Stimulated activated memory B cell treated with anti-CD40 and anti-IgM and Interleukin-4, amounts not matched to agents 10 μg/mL and 1 μg/mL and 100 μg/mL, for 72 hours (primary cell): ENCODE results near the gene RELN.

ENCODE experiments used
- ATAC-seq: fragments of 150-1000 bp; cut with Tn5 transposase; 2 replicates; pipeline ENCODE4 v1.10.0; 2021
- H3K27ac Mint-ChIP-seq: one replicate; pipeline ENCODE4 v1.8.0; 2022; ENCODE audit warnings: mild to moderate bottlenecking, mixed read lengths
- H3K27me3 Mint-ChIP-seq: one replicate; pipeline ENCODE4 v1.8.0; 2022; ENCODE audit warnings: mixed read lengths
- H3K36me3 Mint-ChIP-seq: one replicate; pipeline ENCODE4 v1.8.0; 2022; ENCODE audit warnings: mixed read lengths
- H3K4me1 Mint-ChIP-seq: one replicate; pipeline ENCODE4 v1.8.0; 2022; ENCODE audit warnings: mixed read lengths
- H3K4me3 Mint-ChIP-seq: one replicate; pipeline ENCODE4 v1.8.0; 2022; ENCODE audit warnings: mild to moderate bottlenecking, moderate library complexity, mixed read lengths
- H3K9me3 Mint-ChIP-seq: one replicate; pipeline ENCODE4 v1.8.0; 2022; ENCODE audit warnings: mixed read lengths

The RELN gene

DNA sequence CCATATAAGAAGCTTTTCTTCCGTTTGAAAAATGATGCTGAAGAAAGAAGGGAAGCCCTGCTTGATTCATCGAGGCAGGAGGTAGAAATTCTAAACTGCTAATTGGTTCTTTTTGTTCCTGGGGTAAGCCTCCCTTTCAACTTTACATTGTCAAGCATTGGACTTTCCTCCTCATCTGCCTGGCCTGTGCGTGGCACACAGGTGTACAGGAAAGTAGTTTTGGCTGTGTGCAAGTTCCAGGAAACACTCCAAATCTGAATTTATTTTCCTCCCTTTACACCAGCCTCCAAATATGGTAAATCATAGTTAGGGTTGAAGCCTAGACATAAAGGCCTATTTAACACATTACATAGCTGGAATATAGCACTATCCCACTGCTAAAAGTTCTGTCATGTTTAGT lies 18.2 kb upstream of the RELN start:
- Mint-ChIP-seq H3K27me3 (no peaks in the 10 kb centered on the region), H3K27ac (no peak overlapping the region)

DNA sequence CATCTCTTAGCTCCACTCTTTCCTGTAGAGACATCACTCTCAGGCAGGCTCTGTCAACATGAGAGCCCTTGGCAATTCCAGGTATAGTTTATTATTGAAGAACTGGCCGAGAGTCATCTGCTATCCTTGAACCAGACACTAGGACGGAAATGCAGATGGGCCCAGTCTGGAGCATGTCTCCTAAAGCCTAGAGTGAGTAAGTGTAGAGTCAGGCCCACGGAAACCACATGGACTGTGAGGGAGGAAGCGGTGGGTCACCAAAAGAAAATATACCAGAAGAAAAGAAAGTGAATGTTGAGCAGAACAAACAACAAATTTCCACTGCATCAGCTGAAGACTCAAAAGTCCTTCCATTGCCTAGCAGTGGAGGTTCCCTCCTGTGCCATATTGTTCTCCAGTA lies 15.7 kb upstream of the RELN start:
- H3K4me1 Mint-ChIP-seq = no peaks in the 10 kb centered on the region
- no peak overlapping the region for H3K4me3 Mint-ChIP-seq
- no peaks in the 10 kb centered on the region for H3K9me3 Mint-ChIP-seq
- ATAC-seq = no peak
- no peak overlapping the region for H3K27ac Mint-ChIP-seq
- H3K27me3 Mint-ChIP-seq = no peaks in the 10 kb centered on the region
- no peaks in the 10 kb centered on the region for H3K36me3 Mint-ChIP-seq

More for the DNA sequence above, 18.2 kb upstream of the RELN start:
- ATAC-seq = no peak
- no peaks in the 10 kb centered on the region for H3K4me1 Mint-ChIP-seq
- H3K9me3 Mint-ChIP-seq = no peaks in the 10 kb centered on the region
- no peaks in the 10 kb centered on the region for H3K36me3 Mint-ChIP-seq
- no peak overlapping the region for H3K4me3 Mint-ChIP-seq

DNA sequence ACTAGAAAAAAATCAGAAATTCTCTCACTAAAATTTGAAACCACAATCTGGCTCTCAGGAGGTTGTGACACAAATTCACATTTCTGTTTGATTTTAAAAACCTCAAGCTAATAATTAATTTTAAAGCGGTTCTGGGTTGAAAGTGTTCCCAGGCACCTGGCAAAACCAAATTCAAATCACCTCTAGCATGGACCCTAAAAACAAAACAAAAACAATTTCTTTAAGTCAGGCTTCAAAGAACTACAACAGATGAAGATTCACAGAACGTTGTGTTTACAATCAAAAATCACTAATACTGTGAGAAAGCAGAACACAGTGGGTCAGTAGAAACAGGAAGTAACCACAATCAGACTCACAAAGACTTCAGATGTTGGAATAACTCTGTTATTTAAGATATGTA lies 7.2 kb upstream of the RELN start:
- Mint-ChIP-seq H3K36me3 (no peaks in the 10 kb centered on the region), H3K27ac (no peak overlapping the region), H3K4me3 (no peak overlapping the region), H3K9me3 (no peaks in the 10 kb centered on the region), H3K4me1 (no peaks in the 10 kb centered on the region), H3K27me3 (no peaks in the 10 kb centered on the region)
- ATAC-seq = no peak

DNA sequence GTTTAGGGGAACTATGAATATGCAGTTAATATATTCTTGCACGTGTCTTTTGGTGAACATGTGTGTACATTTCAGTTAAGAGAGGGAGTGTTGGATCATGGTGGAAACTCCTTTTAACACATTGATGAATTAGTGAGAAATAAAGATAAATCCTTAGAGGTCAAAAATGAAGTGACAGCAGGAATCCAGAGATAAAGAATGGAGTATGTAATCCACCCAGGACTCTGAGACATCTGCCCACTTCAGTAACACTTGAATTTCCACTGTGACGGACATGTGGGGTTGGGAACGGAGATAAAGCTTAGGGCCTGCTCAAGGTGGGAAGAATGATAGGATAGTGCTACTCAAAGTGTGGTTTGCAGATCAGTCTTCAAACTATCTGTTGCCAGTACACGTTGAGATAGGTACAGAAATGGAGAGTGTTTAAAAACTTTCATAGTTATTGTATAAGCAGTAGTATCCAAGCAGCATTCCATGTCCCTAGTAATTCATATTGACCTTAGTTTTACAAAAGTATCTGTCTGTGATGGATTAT lies 6.6 kb upstream of the RELN start:
- Mint-ChIP-seq H3K4me1 (no peaks in the 10 kb centered on the region), H3K27ac (no peak overlapping the region), H3K36me3 (no peaks in the 10 kb centered on the region), H3K9me3 (no peaks in the 10 kb centered on the region), H3K27me3 (no peaks in the 10 kb centered on the region), H3K4me3 (no peak overlapping the region)
- ATAC-seq = no peak

DNA sequence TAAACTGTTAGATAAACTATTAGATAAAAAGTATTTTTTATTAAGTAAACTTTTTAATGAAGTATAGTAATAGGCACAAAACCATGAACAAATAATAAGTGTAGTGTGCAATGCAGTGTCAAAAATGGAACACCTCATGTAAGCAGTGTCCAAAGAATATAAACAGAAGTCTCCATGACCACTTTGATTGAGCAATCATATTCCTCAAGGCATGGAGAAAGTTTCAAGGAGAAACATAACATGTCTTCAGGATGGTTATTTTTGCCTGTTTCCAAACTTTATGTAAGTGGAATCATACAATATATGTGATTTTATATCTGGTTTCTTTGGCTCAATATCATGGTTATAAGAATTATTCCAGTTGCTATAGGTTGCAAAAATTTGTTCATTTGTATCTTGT lies 6.1 kb upstream of the RELN start:
- Mint-ChIP-seq H3K27ac (no peak overlapping the region), H3K9me3 (no peaks in the 10 kb centered on the region), H3K27me3 (peaks cover 4% of the 10 kb centered on the region), H3K4me1 (peaks cover 1% of the 10 kb centered on the region), H3K4me3 (no peak overlapping the region), H3K36me3 (no peaks in the 10 kb centered on the region)
- ATAC-seq = no peak

DNA sequence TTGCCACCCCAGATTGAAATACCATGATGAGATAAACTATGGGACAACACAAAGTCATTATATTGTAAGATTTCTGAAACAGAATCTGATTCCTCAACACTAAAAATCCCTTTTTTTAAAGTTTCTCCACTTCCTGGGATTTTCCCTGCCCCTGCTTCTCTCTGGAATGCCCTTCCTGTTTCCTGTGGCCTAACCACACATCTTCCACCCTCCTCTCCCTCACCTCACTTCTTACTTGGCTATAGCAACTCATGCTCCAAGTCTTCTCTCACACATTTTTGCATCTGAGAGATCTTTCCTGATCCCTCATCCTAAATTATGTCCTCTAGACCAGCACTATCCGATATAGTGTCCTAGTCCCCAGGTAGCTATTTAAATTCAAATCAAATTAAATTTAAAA lies 4.1 kb upstream of the RELN start:
- H3K27ac Mint-ChIP-seq = no peak overlapping the region
- H3K4me1 Mint-ChIP-seq = peaks cover 12% of the 10 kb centered on the region
- no peak overlapping the region for H3K4me3 Mint-ChIP-seq
- no peaks in the 10 kb centered on the region for H3K9me3 Mint-ChIP-seq
- no peaks in the 10 kb centered on the region for H3K36me3 Mint-ChIP-seq
- no peak for ATAC-seq
- peaks cover 17% of the 10 kb centered on the region for H3K27me3 Mint-ChIP-seq

DNA sequence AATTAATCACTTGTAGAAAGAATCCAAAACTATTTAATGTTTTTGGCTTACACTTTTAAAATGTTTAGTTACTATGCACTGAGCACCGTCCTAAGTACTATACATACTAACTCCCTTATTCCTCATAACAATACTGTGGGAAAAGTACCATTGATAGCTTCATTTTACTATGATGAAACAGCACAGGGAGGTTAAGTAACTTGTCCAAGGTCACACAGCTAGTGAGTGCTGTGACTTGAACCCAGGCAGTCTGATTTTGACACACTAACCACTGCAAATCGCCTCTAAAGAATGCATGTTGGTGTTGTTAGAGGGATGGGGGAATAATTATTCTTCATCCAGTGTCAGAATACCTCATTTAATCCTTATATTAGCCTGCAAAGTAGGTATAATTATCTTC lies 1.9 kb upstream of the RELN start:
- peaks cover 16% of the 10 kb centered on the region for H3K4me1 Mint-ChIP-seq
- H3K27ac Mint-ChIP-seq = no peak overlapping the region
- no peaks in the 10 kb centered on the region for H3K36me3 Mint-ChIP-seq
- no peak overlapping the region for H3K4me3 Mint-ChIP-seq
- no peaks in the 10 kb centered on the region for H3K9me3 Mint-ChIP-seq
- peaks cover 23% of the 10 kb centered on the region for H3K27me3 Mint-ChIP-seq
- no peak for ATAC-seq

DNA sequence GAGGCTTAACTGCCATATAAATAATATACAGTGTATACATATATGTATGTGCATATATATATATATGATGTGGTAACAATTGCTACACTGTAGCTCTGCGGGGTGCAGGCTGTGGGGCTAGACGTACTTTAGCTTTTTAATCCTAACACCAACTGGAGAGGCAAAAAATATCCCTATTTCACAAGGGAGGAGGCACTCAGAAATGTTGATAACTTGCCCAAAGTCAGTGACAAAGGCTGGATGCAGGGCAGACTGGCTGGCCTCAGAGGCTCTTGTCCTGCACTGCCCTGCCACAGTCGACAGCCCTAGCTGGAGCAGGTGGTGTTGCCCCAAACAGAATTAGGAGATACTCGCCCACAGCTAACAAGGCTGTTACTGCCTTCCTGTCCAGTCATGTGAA lies 1.5 kb upstream of the RELN start:
- Mint-ChIP-seq H3K27ac (no peak overlapping the region), H3K36me3 (no peaks in the 10 kb centered on the region), H3K27me3 (peaks cover 23% of the 10 kb centered on the region), H3K4me3 (no peak overlapping the region), H3K9me3 (no peaks in the 10 kb centered on the region), H3K4me1 (peaks cover 16% of the 10 kb centered on the region)
- ATAC-seq = no peak

DNA sequence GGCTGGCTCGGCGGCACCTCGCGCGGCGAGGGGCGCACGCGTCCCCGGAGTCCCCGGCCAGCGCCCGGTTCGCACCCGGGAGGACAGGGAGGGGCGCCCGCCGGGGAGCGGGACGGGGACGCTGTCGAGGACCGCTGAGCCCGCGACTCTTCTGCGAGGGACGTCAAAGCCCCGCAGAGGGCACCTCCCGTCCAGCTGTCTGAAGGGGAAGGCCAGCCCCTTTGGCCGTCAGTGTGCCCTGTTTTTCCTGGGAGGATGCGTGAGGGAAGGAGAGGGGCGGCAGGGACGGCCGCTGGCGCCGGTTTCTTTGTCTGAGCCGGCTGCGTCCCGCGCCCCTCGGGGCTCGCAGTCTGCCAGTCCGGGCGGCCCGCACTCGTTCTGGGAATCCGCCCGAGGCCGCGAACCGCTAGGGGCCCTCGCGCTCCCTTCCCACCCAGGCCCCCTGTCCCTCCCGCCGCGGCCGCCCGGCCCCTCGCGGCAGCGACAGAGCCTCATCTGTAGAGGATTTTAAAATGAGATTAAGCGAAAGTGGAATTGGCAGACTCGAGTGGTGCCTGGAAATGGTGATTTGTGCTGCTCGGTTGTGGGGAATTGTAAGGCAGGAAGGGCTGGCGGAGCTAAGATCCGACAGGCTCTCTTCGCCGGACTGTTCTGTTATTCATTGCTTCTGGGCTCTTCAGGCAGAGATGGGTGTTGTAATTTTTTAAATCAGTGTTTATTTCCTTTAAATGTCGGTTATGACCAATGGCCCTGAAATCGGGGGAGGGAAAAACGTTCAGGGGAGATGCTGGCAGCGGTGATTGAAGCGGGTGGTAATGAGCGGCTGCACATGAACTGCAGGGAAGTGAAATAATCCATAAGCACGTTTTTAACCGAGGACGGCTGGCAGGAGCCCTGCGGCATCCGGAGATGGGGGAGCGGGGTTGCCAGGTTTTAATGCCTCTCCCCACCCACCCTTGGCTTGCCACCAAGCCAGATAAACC lies 618 bp upstream of the RELN start:
- peaks cover 16% of the 10 kb centered on the region for H3K4me1 Mint-ChIP-seq
- H3K9me3 Mint-ChIP-seq = no peaks in the 10 kb centered on the region
- H3K4me3 Mint-ChIP-seq = peak overlapping the region; percentile 40
- no peak overlapping the region for H3K27ac Mint-ChIP-seq
- ATAC-seq = peak; percentile 34
- no peaks in the 10 kb centered on the region for H3K36me3 Mint-ChIP-seq
- H3K27me3 Mint-ChIP-seq = peaks cover 23% of the 10 kb centered on the region

DNA sequence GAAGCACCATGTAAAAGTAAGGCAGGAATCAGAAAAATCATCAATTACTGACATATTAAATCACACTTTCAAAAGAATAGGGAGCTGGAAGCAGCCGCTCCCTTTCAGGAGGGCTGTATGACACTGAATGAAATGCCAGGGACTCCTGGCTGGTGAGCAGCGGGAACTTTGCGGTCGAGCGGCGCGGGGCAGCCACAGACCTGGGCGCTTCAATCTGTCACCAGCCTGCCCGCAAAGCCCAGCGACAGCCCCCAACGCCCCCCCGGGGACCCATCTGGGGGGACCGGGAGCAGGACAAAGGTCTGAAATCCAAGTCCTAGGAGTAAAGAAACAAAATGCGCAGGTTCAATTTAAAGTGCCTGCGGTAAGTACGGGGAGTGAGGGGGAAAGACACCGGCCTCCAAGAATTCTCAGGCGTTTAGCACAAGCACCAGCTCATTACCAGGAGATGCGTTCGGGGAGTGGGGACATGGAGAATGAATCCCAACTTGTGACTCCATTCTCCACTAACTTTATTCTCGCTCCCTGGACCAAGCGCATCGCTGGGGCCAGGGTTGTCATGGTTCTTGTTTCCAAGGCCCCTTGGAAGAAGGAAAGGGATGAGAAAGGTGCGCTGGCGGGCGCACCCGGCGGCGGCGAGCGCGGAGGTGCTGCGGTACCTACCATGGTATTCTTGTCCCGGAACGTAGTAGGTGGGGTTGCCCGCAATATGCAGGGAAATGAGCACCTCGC lies 824 bp downstream of the RELN start:
- peaks cover 16% of the 10 kb centered on the region for H3K4me1 Mint-ChIP-seq
- H3K27ac Mint-ChIP-seq = no peak overlapping the region
- no peaks in the 10 kb centered on the region for H3K36me3 Mint-ChIP-seq
- H3K4me3 Mint-ChIP-seq = peak overlapping the region; percentile 30
- no peaks in the 10 kb centered on the region for H3K9me3 Mint-ChIP-seq
- H3K27me3 Mint-ChIP-seq = peaks cover 23% of the 10 kb centered on the region
- ATAC-seq = no peak

DNA sequence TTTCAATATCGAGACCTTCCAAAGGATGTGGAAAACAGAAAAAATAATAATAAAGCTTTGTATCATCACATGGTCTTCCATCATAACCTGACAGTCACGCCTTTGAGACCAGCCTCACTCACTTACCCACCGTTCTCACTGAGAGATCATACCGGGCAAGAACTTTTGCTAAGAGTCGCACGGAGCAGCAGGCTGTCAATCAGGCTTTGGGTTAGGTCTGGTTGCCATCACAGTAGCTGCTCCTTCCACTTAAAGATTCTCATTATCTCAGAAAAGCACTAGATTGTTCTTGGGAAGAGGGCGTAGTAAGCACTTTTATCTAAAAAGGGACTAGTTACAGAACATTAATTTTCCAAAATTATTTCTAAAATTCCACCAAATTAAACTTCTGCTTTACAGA lies 2.0 kb downstream of the RELN start:
- peaks cover 26% of the 10 kb centered on the region for H3K27me3 Mint-ChIP-seq
- H3K27ac Mint-ChIP-seq = no peak overlapping the region
- H3K4me3 Mint-ChIP-seq = no peak overlapping the region
- H3K4me1 Mint-ChIP-seq = peaks cover 16% of the 10 kb centered on the region
- ATAC-seq = no peak
- no peaks in the 10 kb centered on the region for H3K36me3 Mint-ChIP-seq
- no peaks in the 10 kb centered on the region for H3K9me3 Mint-ChIP-seq

DNA sequence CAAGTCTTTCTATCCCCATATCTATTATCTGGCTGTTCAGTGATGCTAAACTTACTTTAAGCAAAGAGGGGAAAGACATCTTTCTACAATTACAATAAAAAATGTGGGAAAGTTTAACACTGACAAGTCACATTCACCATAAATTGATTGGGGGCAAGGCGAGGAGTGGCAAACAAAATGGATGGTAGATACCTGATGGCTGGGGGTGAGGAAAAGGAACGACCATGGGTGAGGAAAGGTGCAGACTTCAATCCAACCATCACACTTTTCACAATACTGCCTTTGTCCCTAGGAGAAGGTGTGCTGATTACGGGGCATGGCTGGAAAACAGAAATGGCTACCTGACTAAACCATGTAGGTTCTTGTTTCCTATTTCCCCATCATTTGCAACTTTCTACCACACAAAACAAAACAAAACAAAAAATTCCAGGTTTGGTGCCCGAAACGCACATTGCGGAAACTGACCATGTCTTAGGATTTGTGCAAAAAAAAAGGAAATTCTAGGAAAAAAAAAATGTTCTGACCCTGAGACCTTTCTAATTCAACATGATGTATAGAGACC lies 3.8 kb downstream of the RELN start:
- Mint-ChIP-seq H3K4me1 (peaks cover 15% of the 10 kb centered on the region), H3K9me3 (no peaks in the 10 kb centered on the region), H3K4me3 (no peak overlapping the region), H3K27ac (no peak overlapping the region), H3K36me3 (no peaks in the 10 kb centered on the region), H3K27me3 (peaks cover 29% of the 10 kb centered on the region)
- ATAC-seq = no peak

DNA sequence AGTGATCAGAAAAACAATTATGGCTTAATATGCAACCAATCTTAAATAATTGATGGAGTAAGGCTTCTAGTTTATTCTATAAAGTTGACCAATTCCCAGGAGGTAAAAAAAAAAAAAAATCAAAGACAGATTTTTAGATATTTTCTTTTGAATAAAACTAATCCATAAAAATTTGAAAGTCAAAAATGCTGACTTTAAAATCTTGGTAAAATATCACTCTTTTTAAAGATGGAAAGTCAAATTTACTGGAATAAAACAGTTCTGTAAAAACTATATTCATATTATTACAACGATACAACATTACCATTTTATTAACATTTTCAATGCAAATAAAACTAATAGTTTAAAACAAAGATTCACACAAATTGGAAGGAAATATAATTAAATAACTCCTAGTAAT lies 5.4 kb downstream of the RELN start:
- H3K27ac Mint-ChIP-seq = no peak overlapping the region
- H3K36me3 Mint-ChIP-seq = no peaks in the 10 kb centered on the region
- no peaks in the 10 kb centered on the region for H3K9me3 Mint-ChIP-seq
- H3K4me1 Mint-ChIP-seq = peaks cover 7% of the 10 kb centered on the region
- H3K4me3 Mint-ChIP-seq = no peak overlapping the region
- peaks cover 20% of the 10 kb centered on the region for H3K27me3 Mint-ChIP-seq
- ATAC-seq = no peak

DNA sequence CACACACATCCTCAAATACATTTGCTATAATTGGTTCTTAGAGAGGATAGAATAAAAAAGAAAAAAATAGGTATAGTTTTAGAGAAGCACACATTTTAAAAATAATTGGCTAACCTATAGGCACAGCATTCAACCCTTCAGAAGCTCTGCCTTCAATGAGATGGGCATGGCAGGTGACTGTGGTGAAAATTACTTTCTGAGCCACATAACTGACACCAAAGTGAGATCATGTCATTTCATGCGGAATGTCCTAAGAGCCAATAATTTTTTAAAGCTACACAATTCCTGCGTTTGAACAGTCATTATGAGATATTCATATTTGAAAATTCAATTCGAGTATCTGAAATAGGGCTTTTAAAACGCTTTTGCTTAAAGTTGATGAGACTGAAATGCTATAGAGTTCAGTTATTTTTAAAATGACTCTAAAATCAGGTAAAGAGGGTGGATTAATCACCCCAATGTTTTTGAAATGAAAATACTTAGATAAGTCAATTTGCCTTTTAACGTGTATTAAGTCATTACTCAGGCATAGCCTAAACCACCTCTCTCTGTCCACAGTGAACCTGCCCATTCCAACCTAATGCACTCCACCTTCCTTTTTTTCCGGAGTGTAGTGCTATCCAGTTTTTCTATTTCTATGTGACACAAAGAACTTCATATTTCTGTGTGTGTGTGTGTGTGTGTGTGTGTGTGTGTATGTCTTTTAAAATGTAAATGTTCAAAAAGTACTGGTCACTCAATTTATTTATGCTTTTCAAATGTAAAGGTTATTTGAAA lies 6.1 kb downstream of the RELN start:
- peaks cover 13% of the 10 kb centered on the region for H3K27me3 Mint-ChIP-seq
- H3K9me3 Mint-ChIP-seq = no peaks in the 10 kb centered on the region
- H3K36me3 Mint-ChIP-seq = no peaks in the 10 kb centered on the region
- no peak overlapping the region for H3K4me3 Mint-ChIP-seq
- peaks cover 2% of the 10 kb centered on the region for H3K4me1 Mint-ChIP-seq
- ATAC-seq = no peak
- no peak overlapping the region for H3K27ac Mint-ChIP-seq

DNA sequence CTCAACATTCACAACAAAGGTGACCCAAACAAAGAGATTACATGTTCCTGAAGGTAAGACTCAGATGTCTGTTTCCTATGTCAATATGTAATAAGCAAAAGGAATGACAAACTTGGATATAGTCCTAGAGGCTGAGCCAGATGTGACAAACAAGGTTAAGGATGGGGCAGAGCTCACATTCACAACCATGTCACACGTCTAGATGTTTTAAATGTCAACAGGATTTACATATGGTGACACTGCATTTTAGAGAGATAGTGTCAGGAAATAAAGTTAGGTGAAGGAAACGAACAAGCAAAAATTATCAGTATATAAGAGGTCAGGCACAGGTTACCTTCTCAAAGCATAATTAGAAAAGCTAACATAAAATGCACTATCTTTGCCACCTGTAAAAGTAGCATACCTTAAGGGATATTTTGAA lies 8.4 kb downstream of the RELN start:
- Mint-ChIP-seq H3K36me3 (no peaks in the 10 kb centered on the region), H3K27me3 (peaks cover 9% of the 10 kb centered on the region), H3K27ac (no peak overlapping the region), H3K4me3 (no peak overlapping the region), H3K4me1 (no peaks in the 10 kb centered on the region), H3K9me3 (no peaks in the 10 kb centered on the region)
- ATAC-seq = no peak
